HUES48 (cell line): ENCODE data around the gene UTY.

Source experiments
- H3K27ac ChIP-seq: one replicate; pipeline ENCODE4 v1.7.0; 2013; ENCODE audit warnings: low read depth, low read length, inconsistent platforms
- H3K27me3 ChIP-seq: 2 replicates; pipeline ENCODE4 v1.6.1; 2013; ENCODE audit warnings: mild to moderate bottlenecking, low read length; ENCODE audit not compliant: control insufficient read depth, insufficient read depth
- H3K36me3 ChIP-seq: 2 replicates; pipeline ENCODE4 v1.6.1; 2013; ENCODE audit warnings: low read length; ENCODE audit not compliant: control insufficient read depth, insufficient read depth
- H3K4me1 ChIP-seq: 2 replicates; pipeline ENCODE4 v1.6.1; 2013; ENCODE audit warnings: mild to moderate bottlenecking, low read length; ENCODE audit not compliant: control insufficient read depth, insufficient read depth
- H3K4me3 ChIP-seq: 2 replicates; pipeline ENCODE4 v1.5.1; 2013; ENCODE audit warnings: mild to moderate bottlenecking, low read depth, low read length
- H3K9ac ChIP-seq: 2 replicates; pipeline ENCODE4 v1.6.1; 2013; ENCODE audit warnings: mild to moderate bottlenecking, low read depth, low read length, moderate library complexity
- H3K9me3 ChIP-seq: 2 replicates; pipeline ENCODE4 v1.6.1; 2013; ENCODE audit warnings: low read length; ENCODE audit not compliant: control insufficient read depth, insufficient read depth

Gene UTY

GRCh38 chrY:13479828-13480227, at the start of gene UTY:
TSS of gene UTY (minus strand) at chrY:13480033. CDS start at chrY:13479665, 368 bp downstream.
- no peaks in the 10 kb centered on the region for H3K36me3 ChIP-seq
- no peak within 1 kb of the TSS for H3K9ac ChIP-seq
- H3K4me3 ChIP-seq = no peak within 1 kb of the TSS
- no peak within 1 kb of the TSS for H3K27ac ChIP-seq
- no peaks in the 10 kb centered on the region for H3K4me1 ChIP-seq
- H3K27me3 ChIP-seq = no peaks in the 10 kb centered on the region
- H3K9me3 ChIP-seq = no peaks in the 10 kb centered on the region

- no peak overlapping the region for H3K27ac ChIP-seq
- H3K9me3 ChIP-seq = no peaks in the 10 kb centered on the region
- H3K9ac ChIP-seq = no peak overlapping the region
- no peaks in the 10 kb centered on the region for H3K27me3 ChIP-seq
- H3K36me3 ChIP-seq = no peaks in the 10 kb centered on the region
- no peaks in the 10 kb centered on the region for H3K4me1 ChIP-seq
- H3K4me3 ChIP-seq = no peak overlapping the region
Measured at GRCh38 chrY:13520474-13520873, 40.6 kb upstream of the UTY start.

GRCh38 chrY:13501215-13501614, 21.4 kb upstream of the UTY start:
- Histone ChIP-seq H3K36me3 (no peaks in the 10 kb centered on the region), H3K27me3 (no peaks in the 10 kb centered on the region), H3K9me3 (no peaks in the 10 kb centered on the region), H3K9ac (no peak overlapping the region), H3K27ac (no peak overlapping the region), H3K4me1 (no peaks in the 10 kb centered on the region), H3K4me3 (no peak overlapping the region)

GRCh38 chrY:13493737-13494136, 13.9 kb upstream of the UTY start:
- H3K9ac ChIP-seq = no peak overlapping the region
- no peaks in the 10 kb centered on the region for H3K36me3 ChIP-seq
- H3K27ac ChIP-seq = no peak overlapping the region

GRCh38 chrY:13492408-13492807, 12.6 kb upstream of the UTY start:
- no peaks in the 10 kb centered on the region for H3K4me1 ChIP-seq
- no peaks in the 10 kb centered on the region for H3K9me3 ChIP-seq
- no peak overlapping the region for H3K4me3 ChIP-seq
- no peaks in the 10 kb centered on the region for H3K27me3 ChIP-seq
- H3K27ac ChIP-seq = no peak overlapping the region
- no peaks in the 10 kb centered on the region for H3K36me3 ChIP-seq
- no peak overlapping the region for H3K9ac ChIP-seq

More at GRCh38 chrY:13493737-13494136, 13.9 kb upstream of the UTY start:
- H3K4me3 ChIP-seq = no peak overlapping the region
- no peaks in the 10 kb centered on the region for H3K4me1 ChIP-seq
- H3K9me3 ChIP-seq = no peaks in the 10 kb centered on the region
- H3K27me3 ChIP-seq = no peaks in the 10 kb centered on the region

- Histone ChIP-seq H3K27ac (no peak overlapping the region), H3K36me3 (no peaks in the 10 kb centered on the region), H3K4me3 (no peak overlapping the region), H3K9ac (no peak overlapping the region), H3K9me3 (no peaks in the 10 kb centered on the region), H3K27me3 (no peaks in the 10 kb centered on the region), H3K4me1 (no peaks in the 10 kb centered on the region)
Measured at GRCh38 chrY:13488738-13489137, 8.9 kb upstream of the UTY start.

- no peaks in the 10 kb centered on the region for H3K36me3 ChIP-seq
- H3K4me3 ChIP-seq = no peak overlapping the region
- H3K9me3 ChIP-seq = no peaks in the 10 kb centered on the region
- no peak overlapping the region for H3K27ac ChIP-seq
- H3K9ac ChIP-seq = no peak overlapping the region
- no peaks in the 10 kb centered on the region for H3K27me3 ChIP-seq
- no peaks in the 10 kb centered on the region for H3K4me1 ChIP-seq
Measured at GRCh38 chrY:13479121-13479711, 617 bp downstream of the UTY start.

- no peaks in the 10 kb centered on the region for H3K27me3 ChIP-seq
- H3K27ac ChIP-seq = no peak overlapping the region
- no peaks in the 10 kb centered on the region for H3K36me3 ChIP-seq
- no peak overlapping the region for H3K9ac ChIP-seq
- H3K9me3 ChIP-seq = no peaks in the 10 kb centered on the region
- H3K4me3 ChIP-seq = no peak overlapping the region
- H3K4me1 ChIP-seq = no peaks in the 10 kb centered on the region
Measured at GRCh38 chrY:13478126-13478785, 1.6 kb downstream of the UTY start.

GRCh38 chrY:13474997-13475396, 4.8 kb downstream of the UTY start:
- Histone ChIP-seq H3K27me3 (no peaks in the 10 kb centered on the region), H3K4me1 (no peaks in the 10 kb centered on the region), H3K36me3 (no peaks in the 10 kb centered on the region), H3K27ac (no peak overlapping the region), H3K9ac (no peak overlapping the region), H3K4me3 (no peak overlapping the region), H3K9me3 (no peaks in the 10 kb centered on the region)

- no peaks in the 10 kb centered on the region for H3K27me3 ChIP-seq
- no peak overlapping the region for H3K9ac ChIP-seq
- no peaks in the 10 kb centered on the region for H3K36me3 ChIP-seq
- H3K4me3 ChIP-seq = no peak overlapping the region
- H3K4me1 ChIP-seq = no peaks in the 10 kb centered on the region
- no peaks in the 10 kb centered on the region for H3K9me3 ChIP-seq
- no peak overlapping the region for H3K27ac ChIP-seq
Measured at GRCh38 chrY:13451572-13451971, 28.3 kb downstream of the UTY start.

- H3K4me3 ChIP-seq = no peak overlapping the region
- H3K36me3 ChIP-seq = no peaks in the 10 kb centered on the region
Measured at GRCh38 chrY:13450596-13451130, 29.2 kb downstream of the UTY start.

More at GRCh38 chrY:13450596-13451130, 29.2 kb downstream of the UTY start:
- H3K27me3 ChIP-seq = no peaks in the 10 kb centered on the region
- H3K9ac ChIP-seq = no peak overlapping the region
- no peak overlapping the region for H3K27ac ChIP-seq
- H3K9me3 ChIP-seq = no peaks in the 10 kb centered on the region
- H3K4me1 ChIP-seq = no peaks in the 10 kb centered on the region
